MM.1S (cell line): ENCODE results near the gene DIS3L2.

ENCODE experiments used
- EZH2phosphoT487 ChIP-seq: fragments of 300-600 bp; sonication (generic); IDR thresholded peaks from 2 replicates; pipeline ENCODE4 v1.6.1; 2018; ENCODE audit warnings: antibody characterized with exemption, low read length
- TF ChIP-seq, protein P1 (sequence below): fragments of 300-600 bp; sonication (generic); IDR thresholded peaks from 2 replicates; pipeline ENCODE4 v1.5.1; 2016; ENCODE audit warnings: antibody characterized with exemption, low read length, mixed read lengths

DNA sequence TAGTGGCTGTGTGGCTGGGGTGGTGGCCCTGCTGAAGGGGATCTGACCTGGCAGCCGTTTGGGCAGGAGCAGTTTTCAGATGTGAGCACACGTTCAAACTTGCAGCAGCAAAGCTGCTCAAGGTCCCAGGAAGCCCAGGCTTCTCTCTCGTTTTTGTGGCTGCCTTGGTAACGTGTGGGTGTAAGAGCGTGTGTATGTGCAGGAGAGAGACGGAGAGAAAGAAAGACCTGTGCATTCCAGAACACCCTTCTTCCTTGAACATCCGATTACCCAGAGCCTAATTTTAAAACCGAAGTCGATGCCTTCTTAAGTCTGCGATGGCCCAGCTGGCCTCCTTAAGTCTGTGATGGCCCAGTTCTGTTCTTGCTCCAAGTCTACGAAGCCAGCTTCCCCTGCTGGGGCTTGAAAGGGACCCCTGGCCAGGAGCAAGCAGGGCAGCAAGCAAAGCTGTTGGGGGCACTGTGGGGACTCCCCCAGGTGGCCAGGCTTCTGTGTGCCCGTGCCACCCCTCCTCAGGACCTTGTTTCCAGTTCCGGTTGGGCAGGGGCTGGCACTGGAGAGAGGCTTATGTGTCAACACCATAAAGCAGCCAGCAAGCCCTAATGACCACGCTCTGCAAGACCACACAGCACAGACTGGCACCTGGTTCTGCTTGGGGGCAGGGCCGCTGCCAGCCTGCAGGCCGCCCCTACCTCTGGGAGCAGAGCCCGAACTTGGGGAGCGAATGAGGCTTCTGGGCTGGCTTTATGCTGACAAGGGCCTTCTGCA, 361.2 kb downstream of the DIS3L2 start:
- TF ChIP-seq, protein P1, sequence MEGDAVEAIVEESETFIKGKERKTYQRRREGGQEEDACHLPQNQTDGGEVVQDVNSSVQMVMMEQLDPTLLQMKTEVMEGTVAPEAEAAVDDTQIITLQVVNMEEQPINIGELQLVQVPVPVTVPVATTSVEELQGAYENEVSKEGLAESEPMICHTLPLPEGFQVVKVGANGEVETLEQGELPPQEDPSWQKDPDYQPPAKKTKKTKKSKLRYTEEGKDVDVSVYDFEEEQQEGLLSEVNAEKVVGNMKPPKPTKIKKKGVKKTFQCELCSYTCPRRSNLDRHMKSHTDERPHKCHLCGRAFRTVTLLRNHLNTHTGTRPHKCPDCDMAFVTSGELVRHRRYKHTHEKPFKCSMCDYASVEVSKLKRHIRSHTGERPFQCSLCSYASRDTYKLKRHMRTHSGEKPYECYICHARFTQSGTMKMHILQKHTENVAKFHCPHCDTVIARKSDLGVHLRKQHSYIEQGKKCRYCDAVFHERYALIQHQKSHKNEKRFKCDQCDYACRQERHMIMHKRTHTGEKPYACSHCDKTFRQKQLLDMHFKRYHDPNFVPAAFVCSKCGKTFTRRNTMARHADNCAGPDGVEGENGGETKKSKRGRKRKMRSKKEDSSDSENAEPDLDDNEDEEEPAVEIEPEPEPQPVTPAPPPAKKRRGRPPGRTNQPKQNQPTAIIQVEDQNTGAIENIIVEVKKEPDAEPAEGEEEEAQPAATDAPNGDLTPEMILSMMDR: no peak
- TF ChIP-seq EZH2phosphoT487: no peak
